ENCODE results near the gene ATXN7L3. TPM values are rescaled to one million over a fixed set of nuclear protein-coding genes. Genes with fewer than 3 reads are reported as not detected.
A peak's percentile ranks its signal among the peaks of the same experiment; 100 is the strongest.

Gene ATXN7L3
- total and polyA plus RNA-seq, 10 of the 15 experiments (the other 5 are each of a cell fraction or from before 2014, with no cell fraction given) = 0.71 to 78.7 (median 32.7) TPM

DNA sequence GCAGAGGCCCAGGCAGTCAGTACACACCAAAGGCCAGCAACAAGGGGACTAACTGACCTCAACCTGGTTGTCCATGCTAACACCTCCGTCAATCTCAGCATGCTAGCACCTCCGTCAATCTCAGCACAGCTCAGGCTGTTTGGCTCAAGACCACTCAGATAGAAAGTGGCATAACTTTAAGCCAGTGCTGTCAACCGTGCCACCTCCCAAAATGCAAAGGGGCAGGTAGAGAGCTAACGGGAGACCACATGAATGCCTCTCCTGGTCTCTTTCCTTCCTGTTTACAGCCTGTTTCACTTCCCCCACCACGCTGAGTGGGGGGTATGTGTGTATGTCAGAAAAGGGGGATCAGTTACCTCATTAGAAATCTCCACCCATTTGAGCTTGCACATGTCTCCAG lies 16.5 kb upstream of the ATXN7L3 start (continued):
- no peak; the same call in 1 of the 2 replicates for TF ChIP-seq MTA3 (IDR thresholded peaks at IDR 0.05; ENCODE audit: borderline replicate concordance, low read length)
- peak in 1 of 2 experiments; percentile 46; a peak in 1 of 4 replicates for TF ChIP-seq BHLHE40 (IDR thresholded peaks at IDR 0.05; ENCODE audit: borderline replicate concordance in 1 of 2, low read depth in 2 of 2, low read length in 1 of 2)
- TF ChIP-seq, protein P1, sequence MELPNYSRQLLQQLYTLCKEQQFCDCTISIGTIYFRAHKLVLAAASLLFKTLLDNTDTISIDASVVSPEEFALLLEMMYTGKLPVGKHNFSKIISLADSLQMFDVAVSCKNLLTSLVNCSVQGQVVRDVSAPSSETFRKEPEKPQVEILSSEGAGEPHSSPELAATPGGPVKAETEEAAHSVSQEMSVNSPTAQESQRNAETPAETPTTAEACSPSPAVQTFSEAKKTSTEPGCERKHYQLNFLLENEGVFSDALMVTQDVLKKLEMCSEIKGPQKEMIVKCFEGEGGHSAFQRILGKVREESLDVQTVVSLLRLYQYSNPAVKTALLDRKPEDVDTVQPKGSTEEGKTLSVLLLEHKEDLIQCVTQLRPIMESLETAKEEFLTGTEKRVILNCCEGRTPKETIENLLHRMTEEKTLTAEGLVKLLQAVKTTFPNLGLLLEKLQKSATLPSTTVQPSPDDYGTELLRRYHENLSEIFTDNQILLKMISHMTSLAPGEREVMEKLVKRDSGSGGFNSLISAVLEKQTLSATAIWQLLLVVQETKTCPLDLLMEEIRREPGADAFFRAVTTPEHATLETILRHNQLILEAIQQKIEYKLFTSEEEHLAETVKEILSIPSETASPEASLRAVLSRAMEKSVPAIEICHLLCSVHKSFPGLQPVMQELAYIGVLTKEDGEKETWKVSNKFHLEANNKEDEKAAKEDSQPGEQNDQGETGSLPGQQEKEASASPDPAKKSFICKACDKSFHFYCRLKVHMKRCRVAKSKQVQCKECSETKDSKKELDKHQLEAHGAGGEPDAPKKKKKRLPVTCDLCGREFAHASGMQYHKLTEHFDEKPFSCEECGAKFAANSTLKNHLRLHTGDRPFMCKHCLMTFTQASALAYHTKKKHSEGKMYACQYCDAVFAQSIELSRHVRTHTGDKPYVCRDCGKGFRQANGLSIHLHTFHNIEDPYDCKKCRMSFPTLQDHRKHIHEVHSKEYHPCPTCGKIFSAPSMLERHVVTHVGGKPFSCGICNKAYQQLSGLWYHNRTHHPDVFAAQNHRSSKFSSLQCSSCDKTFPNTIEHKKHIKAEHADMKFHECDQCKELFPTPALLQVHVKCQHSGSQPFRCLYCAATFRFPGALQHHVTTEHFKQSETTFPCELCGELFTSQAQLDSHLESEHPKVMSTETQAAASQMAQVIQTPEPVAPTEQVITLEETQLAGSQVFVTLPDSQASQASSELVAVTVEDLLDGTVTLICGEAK (IDR thresholded peaks at IDR 0.05; ENCODE audit: borderline replicate concordance) = no peak
- peak; percentile 47; the same call in 1 of the 2 replicates for TF ChIP-seq EED (IDR thresholded peaks at IDR 0.05; ENCODE audit: low read depth)
- TF ChIP-seq SPI1 (IDR thresholded peaks at IDR 0.05; ENCODE audit: borderline replicate concordance, insufficient read depth, low read depth, low read length) = peak; percentile 79
- TF ChIP-seq SIN3A (IDR thresholded peaks at IDR 0.05; ENCODE audit: low read depth, low read length) = 0 out of 2 replicates have a peak, but pooled peaks have one; percentile 16
- TF ChIP-seq MTA2 (IDR thresholded peaks at IDR 0.05; ENCODE audit: low read depth) = 0 out of 2 replicates have a peak, but pooled peaks have one; percentile 25
- 0 out of 2 replicates have a peak, but pooled peaks have one; percentile 22 for TF ChIP-seq SMARCA5 (IDR thresholded peaks at IDR 0.05)
- peak; percentile 54 for TF ChIP-seq DPF2 (IDR thresholded peaks at IDR 0.05)
- no peak for TF ChIP-seq MEF2A (IDR thresholded peaks at IDR 0.05; ENCODE audit: insufficient read depth, low read depth, low read length)
- TF ChIP-seq, protein P2, sequence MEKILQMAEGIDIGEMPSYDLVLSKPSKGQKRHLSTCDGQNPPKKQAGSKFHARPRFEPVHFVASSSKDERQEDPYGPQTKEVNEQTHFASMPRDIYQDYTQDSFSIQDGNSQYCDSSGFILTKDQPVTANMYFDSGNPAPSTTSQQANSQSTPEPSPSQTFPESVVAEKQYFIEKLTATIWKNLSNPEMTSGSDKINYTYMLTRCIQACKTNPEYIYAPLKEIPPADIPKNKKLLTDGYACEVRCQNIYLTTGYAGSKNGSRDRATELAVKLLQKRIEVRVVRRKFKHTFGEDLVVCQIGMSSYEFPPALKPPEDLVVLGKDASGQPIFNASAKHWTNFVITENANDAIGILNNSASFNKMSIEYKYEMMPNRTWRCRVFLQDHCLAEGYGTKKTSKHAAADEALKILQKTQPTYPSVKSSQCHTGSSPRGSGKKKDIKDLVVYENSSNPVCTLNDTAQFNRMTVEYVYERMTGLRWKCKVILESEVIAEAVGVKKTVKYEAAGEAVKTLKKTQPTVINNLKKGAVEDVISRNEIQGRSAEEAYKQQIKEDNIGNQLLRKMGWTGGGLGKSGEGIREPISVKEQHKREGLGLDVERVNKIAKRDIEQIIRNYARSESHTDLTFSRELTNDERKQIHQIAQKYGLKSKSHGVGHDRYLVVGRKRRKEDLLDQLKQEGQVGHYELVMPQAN (conservative IDR thresholded peaks at IDR 0.05) = no peak
- no peak for TF ChIP-seq CHD1 (IDR thresholded peaks at IDR 0.05; ENCODE audit: low read depth, low read length)
- TF ChIP-seq IKZF1 (conservative IDR thresholded peaks at IDR 0.05) = peak; percentile 64
- peak in 1 of 2 experiments; percentile 85; a peak in 2 of 4 replicates for TF ChIP-seq ETV6 (conservative IDR thresholded peaks at IDR 0.05 in 1 of 2, IDR thresholded peaks at IDR 0.05 in 1 of 2; ENCODE audit: borderline replicate concordance in 1 of 2, low read depth in 1 of 2)
- TF ChIP-seq RAD51 (IDR thresholded peaks at IDR 0.05) = no peak
- no peak for TF ChIP-seq HDAC6 (IDR thresholded peaks at IDR 0.05; ENCODE audit: unreplicated experiment)
- TF ChIP-seq ZBED1 (IDR thresholded peaks at IDR 0.05; ENCODE audit: borderline replicate concordance) = 0 out of 2 replicates have a peak, but pooled peaks have one; percentile 40
- TF ChIP-seq SP1 (IDR thresholded peaks at IDR 0.05; ENCODE audit: low read depth, low read length) = peak; percentile 19
- TF ChIP-seq, protein P3, sequence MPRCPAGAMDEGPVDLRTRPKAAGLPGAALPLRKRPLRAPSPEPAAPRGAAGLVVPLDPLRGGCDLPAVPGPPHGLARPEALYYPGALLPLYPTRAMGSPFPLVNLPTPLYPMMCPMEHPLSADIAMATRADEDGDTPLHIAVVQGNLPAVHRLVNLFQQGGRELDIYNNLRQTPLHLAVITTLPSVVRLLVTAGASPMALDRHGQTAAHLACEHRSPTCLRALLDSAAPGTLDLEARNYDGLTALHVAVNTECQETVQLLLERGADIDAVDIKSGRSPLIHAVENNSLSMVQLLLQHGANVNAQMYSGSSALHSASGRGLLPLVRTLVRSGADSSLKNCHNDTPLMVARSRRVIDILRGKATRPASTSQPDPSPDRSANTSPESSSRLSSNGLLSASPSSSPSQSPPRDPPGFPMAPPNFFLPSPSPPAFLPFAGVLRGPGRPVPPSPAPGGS (IDR thresholded peaks at IDR 0.05; ENCODE audit: borderline replicate concordance, insufficient read depth, low read depth, low read length, poor library complexity, severe bottlenecking) = no peak
- TF ChIP-seq POU2F2 (IDR thresholded peaks at IDR 0.05; ENCODE audit: borderline replicate concordance, low read depth, low read length) = no peak
- TF ChIP-seq ZNF384 (IDR thresholded peaks at IDR 0.05; ENCODE audit: borderline replicate concordance, low read depth, low read length) = no peak
- TF ChIP-seq PAX5 (IDR thresholded peaks at IDR 0.05; ENCODE audit: borderline replicate concordance, low read depth, low read length) = 0 out of 2 replicates have a peak, but pooled peaks have one; percentile 9
- peak; percentile 76 for TF ChIP-seq MXI1 (IDR thresholded peaks at IDR 0.05; ENCODE audit: low read depth, low read length)
- no peak for TF ChIP-seq STAT1 (conservative IDR thresholded peaks at IDR 0.05)
